Osteoblast (primary cell): ENCODE measurements around the gene MARCHF10. TPM values are rescaled to one million over a fixed set of nuclear protein-coding genes. Genes with fewer than 3 reads are reported as not detected.
A peak's percentile ranks its signal among the peaks of the same experiment; 100 is the strongest.

Experiments used
- DNase-seq: peaks from one replicate; pipeline ENCODE4 v3.0.0; 2011; ENCODE audit warnings: low spot score, mixed read lengths; ENCODE audit not compliant: insufficient read length; ENCODE audit errors: missing footprints
- H2AFZ ChIP-seq: 2 replicates; pipeline ENCODE4 v1.6.0; 2011; ENCODE audit warnings: mild to moderate bottlenecking, low read length
- H3K27ac ChIP-seq: 2 replicates; pipeline ENCODE4 v1.5.1; 2011; ENCODE audit warnings: mild to moderate bottlenecking, low read depth, low read length, moderate library complexity
- H3K27me3 ChIP-seq: 2 replicates; pipeline ENCODE4 v1.6.0; 2012; ENCODE audit warnings: mild to moderate bottlenecking, control low read depth, inconsistent platforms, low read length, moderate library complexity; ENCODE audit not compliant: insufficient read depth
- H3K36me3 ChIP-seq: 2 replicates; pipeline ENCODE4 v1.5.1; 2011; ENCODE audit warnings: mild to moderate bottlenecking, low read length, control low read depth, moderate library complexity; ENCODE audit not compliant: insufficient read depth
- H3K4me1 ChIP-seq: 2 replicates; pipeline ENCODE4 v1.5.1; 2011; ENCODE audit warnings: mild to moderate bottlenecking, low read length, control low read depth, moderate library complexity; ENCODE audit not compliant: insufficient read depth
- H3K4me2 ChIP-seq: 2 replicates; pipeline ENCODE4 v1.6.0; 2011; ENCODE audit warnings: mild to moderate bottlenecking, low read length; ENCODE audit not compliant: insufficient read depth
- H3K4me3 ChIP-seq: fragments of 200-600 bp; sonication (generic); 3 replicates; pipeline ENCODE4 v1.5.1; 2012; ENCODE audit warnings: mild to moderate bottlenecking, low read length, inconsistent platforms; ENCODE audit not compliant: insufficient read depth
- H3K79me2 ChIP-seq: 2 replicates; pipeline ENCODE4 v1.6.0; 2012; ENCODE audit warnings: mild to moderate bottlenecking, low read length, control low read depth, inconsistent platforms; ENCODE audit not compliant: insufficient read depth
- H3K9me3 ChIP-seq: 2 replicates; pipeline ENCODE4 v1.5.1; 2011; ENCODE audit warnings: low read depth, low read length, control low read depth
- H4K20me1 ChIP-seq: 2 replicates; pipeline ENCODE4 v1.6.0; 2012; ENCODE audit warnings: mild to moderate bottlenecking, low read length, control low read depth; ENCODE audit not compliant: insufficient read depth
- total RNA-seq: library from RNA; depleted of rRNA; stranded (reverse); fragments of >200 nt; gene quantifications from 2 replicates; pipeline ENCODE4 v1.2.3, GENCODE V29; 2012
- TF ChIP-seq, protein P1 (sequence below): IDR thresholded peaks from 2 replicates; pipeline ENCODE4 v1.5.1; 2011; ENCODE audit warnings: mild to moderate bottlenecking, low read depth, low read length, moderate library complexity; ENCODE audit errors: extremely low read depth

The MARCHF10 gene
- total RNA-seq, 1 donor, result under 0.01 TPM

DNA sequence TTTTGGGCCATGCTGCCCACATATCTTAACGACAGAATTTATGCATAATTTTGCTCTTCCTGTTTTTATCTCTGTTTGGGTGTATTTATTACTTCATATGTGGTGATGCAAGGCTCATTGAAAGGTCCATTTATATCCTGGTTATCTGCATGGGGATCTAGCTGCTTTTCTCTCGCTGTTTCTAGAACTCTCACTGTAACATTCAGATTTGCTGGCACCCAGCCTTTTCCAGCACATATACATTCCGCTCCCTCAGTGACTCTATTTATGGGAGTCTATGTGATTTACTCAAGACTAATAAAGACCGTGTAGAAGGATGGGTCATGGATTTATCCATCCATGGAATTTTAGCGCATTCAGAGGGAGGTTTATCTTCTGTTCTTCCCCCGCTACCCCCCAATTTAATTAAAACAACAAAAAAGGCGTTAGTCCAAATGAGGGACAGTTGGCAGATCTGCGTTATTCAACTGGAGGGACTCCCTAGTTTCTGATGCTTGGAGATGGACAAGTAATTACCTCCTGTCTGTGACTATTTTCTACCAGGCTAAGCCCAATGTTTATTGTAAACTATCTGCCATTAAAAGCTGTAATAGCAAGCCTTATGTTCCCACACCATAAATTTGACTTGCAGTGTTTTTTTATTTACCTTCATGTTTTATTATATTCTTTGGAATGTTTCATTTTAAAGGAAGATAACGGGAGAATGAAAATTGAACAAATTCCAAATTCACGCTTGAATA is 19.8 kb upstream of the MARCHF10 start:
- Histone ChIP-seq H3K36me3 (no peaks in the 10 kb centered on the region), H2AFZ (peak overlapping the region; percentile 7), H3K4me1 (peaks cover 39% of the 10 kb centered on the region), H3K9me3 (no peaks in the 10 kb centered on the region), H3K27ac (peak overlapping the region; percentile 67), H3K27me3 (no peaks in the 10 kb centered on the region), H3K4me3 (no peak overlapping the region), H3K79me2 (no peaks in the 10 kb centered on the region), H4K20me1 (no peaks in the 10 kb centered on the region), H3K4me2 (peak overlapping the region; percentile 28)
- no peak for DNase-seq
- TF ChIP-seq, protein P1, sequence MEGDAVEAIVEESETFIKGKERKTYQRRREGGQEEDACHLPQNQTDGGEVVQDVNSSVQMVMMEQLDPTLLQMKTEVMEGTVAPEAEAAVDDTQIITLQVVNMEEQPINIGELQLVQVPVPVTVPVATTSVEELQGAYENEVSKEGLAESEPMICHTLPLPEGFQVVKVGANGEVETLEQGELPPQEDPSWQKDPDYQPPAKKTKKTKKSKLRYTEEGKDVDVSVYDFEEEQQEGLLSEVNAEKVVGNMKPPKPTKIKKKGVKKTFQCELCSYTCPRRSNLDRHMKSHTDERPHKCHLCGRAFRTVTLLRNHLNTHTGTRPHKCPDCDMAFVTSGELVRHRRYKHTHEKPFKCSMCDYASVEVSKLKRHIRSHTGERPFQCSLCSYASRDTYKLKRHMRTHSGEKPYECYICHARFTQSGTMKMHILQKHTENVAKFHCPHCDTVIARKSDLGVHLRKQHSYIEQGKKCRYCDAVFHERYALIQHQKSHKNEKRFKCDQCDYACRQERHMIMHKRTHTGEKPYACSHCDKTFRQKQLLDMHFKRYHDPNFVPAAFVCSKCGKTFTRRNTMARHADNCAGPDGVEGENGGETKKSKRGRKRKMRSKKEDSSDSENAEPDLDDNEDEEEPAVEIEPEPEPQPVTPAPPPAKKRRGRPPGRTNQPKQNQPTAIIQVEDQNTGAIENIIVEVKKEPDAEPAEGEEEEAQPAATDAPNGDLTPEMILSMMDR, result no peak

DNA sequence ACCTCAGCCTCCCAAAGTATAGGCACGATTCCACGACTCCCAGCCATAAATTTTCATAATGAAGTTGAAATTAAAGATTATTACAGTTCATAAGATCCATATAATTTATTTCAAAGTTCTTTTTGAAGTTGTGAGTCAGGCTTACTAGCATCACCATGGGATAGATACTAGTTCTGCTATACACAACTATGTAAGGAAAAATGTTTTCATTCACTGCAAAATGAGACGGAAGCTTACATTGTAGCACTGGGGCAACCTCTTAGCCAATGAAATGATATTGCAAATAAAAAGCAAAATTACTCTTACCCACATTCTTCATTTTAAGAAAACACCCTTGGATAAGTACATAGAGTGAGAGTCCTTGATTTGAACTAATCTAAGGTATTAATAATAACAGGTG is 18.8 kb upstream of the MARCHF10 start:
- H3K4me1 ChIP-seq, result peaks cover 43% of the 10 kb centered on the region
- no peak overlapping the region for H2AFZ ChIP-seq
- no peaks in the 10 kb centered on the region for H3K36me3 ChIP-seq
- no peak for DNase-seq
- no peaks in the 10 kb centered on the region for H4K20me1 ChIP-seq
- TF ChIP-seq, protein P1, result no peak
- H3K27me3 ChIP-seq, result no peaks in the 10 kb centered on the region
- H3K27ac ChIP-seq, result peak overlapping the region; percentile 67
- H3K79me2 ChIP-seq, result no peaks in the 10 kb centered on the region
- H3K4me2 ChIP-seq, result no peak overlapping the region
- H3K4me3 ChIP-seq, result no peak overlapping the region
- no peaks in the 10 kb centered on the region for H3K9me3 ChIP-seq

DNA sequence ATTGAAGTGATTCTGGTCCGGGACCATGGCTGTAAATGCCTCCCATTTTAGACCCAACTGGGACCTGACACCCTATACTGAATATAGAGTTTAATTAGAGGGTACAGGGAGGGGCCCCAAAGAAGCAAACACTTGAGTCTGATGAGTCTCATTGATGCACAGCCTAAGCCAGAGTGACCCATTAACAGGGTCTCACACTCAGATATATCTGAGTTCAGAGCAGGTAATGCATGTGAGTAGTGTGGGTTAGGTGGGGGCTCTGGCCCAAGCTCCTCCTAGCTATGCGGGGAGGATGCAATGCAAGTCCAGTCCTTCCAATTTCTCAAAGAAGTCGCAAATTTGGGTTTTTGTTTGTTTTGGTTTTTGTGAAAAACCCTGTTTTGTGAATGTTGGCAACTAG is 17.1 kb upstream of the MARCHF10 start:
- peak overlapping the region; percentile 49 for H2AFZ ChIP-seq

More for the DNA sequence above, 17.1 kb upstream of the MARCHF10 start:
- Histone ChIP-seq H3K27me3 (no peaks in the 10 kb centered on the region), H3K4me3 (peak overlapping the region; percentile 7), H3K4me2 (peak overlapping the region; percentile 49), H3K4me1 (peaks cover 51% of the 10 kb centered on the region), H4K20me1 (no peaks in the 10 kb centered on the region), H3K27ac (peak overlapping the region; percentile 82), H3K36me3 (no peaks in the 10 kb centered on the region), H3K79me2 (no peaks in the 10 kb centered on the region), H3K9me3 (no peaks in the 10 kb centered on the region)
- TF ChIP-seq, protein P1, result no peak
- no peak for DNase-seq
